T follicular helper cell (primary cell): ENCODE measurements around the gene DDIT4.
"Not testable (repeated sequence)": the region's sequence is repeated elsewhere in the genome, so short reads cannot be mapped to it uniquely, and the experiment has no call there.

Source experiments
- DNase-seq: peaks from one replicate; pipeline ENCODE4 v3.0.0-alpha.2; 2020; ENCODE audit warnings: low read depth

Gene DDIT4

GRCh38 chr10:72295330-72295910 is 21.7 kb downstream of the DDIT4 start:
- DNase-seq: no peak

GRCh38 chr10:72296829-72297280 is 23.1 kb downstream of the DDIT4 start:
- DNase-seq: not testable (repeated sequence)

DNA sequence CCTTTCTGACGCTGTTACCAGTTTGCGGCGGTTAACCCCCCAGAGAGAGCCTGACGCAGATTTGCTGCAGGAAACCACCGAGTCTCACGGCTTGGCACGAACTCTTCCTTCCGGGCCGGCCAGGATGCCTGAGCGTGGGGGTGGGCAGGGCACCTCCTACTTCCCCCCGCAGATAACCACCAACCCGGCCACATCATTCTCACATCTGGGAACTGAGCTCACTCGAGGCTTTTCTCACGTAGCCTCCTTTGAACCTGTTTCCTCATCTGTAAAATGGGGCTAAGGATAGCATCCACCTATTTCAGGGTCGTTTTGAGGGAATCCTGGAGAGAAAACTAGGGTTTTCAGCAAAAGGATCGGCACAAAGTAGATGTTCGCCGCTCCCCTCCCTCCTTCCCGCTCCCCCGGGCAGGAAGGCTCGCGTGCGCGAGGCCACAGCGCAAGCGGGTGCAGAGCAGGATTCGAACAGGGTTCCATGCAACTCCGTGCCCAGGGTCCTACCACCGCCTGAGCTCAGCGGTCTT is 23.6 kb downstream of the DDIT4 start:
- peak; percentile 94 for DNase-seq

GRCh38 chr10:72297805-72298591 is 24.3 kb downstream of the DDIT4 start:
- peak; percentile 86 for DNase-seq

DNA sequence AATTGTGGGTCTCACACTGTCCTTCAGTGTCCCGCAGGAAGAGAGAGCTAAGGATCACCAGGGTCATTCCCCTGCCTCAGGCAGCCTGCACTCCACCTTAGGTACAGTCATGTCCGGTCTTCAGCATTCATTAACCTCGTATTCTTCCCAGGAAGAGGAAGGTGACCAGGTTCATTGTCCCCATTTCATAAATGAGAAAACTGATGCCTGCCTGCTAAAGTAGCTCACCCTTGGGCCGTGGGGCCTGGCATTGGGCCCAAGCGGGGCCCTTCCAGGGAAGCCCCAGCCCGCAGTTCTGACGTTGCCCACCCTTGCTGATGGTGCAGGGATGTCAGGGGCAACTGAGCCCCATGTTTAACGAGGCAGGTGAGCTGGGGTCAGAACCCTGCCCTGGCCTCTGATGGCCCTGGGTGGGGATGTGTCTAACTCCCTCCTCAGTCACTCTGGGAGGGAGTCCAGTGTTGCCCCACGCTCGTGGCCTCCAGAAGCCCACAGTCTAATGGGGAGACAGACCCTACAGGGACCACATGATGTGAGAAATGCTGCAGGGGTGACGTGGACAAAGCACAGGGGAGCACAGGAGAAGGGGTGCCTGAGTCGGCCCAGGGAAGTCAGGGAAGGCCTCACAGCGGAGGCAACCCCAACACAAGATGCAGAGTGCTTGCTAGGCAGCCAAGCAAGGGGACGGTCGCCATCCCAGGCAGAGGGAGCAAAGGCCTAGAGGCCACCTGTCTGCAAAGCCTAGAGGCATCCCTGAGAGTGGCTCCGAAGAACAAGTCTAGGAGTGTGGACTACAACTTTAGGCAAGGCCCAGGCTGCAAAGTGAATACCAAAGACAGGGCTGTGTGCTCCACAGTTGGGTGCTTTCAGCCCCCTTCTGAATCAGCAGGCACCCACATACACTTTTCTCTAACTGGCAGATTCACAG is 25.1 kb downstream of the DDIT4 start:
- DNase-seq: no peak

DNA sequence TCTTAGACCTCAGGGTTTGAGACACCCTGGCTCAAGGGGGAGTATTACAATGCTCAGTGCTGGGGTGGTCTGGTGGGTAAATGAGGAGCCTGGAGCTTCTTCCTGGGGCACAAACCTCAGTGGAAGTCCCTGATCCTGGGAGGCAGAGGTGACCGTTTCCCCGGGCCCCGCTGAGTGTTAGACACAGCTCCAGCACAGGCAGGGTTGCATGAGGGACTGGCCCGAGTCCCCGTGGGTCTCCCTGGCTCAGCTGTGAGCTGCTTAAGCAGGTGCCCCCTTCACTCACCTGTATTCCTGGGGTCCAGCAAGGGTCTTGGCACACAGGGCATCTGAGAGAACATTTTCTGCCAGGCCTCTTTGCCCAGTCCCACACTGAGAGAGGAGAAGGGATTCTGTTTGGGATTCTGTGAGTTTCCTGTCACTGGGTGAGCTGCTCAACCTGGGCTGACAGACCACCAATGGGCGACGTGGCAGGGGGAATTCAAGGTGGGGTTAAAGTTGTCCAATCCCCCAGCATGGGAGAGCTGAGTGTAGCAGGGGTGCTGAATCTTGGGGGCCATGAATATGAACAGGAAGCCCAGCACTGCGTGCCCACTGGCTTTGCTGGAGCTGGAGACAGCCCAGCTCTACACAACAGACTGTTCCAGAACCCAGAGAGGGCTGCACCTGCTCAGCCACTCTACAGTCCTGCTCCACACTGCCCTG is 29.9 kb downstream of the DDIT4 start:
- no peak for DNase-seq

- no peak for DNase-seq
These were observed 32.6 kb downstream of the DDIT4 start for GRCh38 chr10:72306215-72306760.

- not testable (repeated sequence) for DNase-seq
These were observed 34.0 kb downstream of the DDIT4 start for GRCh38 chr10:72307711-72308110.

GRCh38 chr10:72308320-72308987 is 34.7 kb downstream of the DDIT4 start:
- no peak for DNase-seq

DNA sequence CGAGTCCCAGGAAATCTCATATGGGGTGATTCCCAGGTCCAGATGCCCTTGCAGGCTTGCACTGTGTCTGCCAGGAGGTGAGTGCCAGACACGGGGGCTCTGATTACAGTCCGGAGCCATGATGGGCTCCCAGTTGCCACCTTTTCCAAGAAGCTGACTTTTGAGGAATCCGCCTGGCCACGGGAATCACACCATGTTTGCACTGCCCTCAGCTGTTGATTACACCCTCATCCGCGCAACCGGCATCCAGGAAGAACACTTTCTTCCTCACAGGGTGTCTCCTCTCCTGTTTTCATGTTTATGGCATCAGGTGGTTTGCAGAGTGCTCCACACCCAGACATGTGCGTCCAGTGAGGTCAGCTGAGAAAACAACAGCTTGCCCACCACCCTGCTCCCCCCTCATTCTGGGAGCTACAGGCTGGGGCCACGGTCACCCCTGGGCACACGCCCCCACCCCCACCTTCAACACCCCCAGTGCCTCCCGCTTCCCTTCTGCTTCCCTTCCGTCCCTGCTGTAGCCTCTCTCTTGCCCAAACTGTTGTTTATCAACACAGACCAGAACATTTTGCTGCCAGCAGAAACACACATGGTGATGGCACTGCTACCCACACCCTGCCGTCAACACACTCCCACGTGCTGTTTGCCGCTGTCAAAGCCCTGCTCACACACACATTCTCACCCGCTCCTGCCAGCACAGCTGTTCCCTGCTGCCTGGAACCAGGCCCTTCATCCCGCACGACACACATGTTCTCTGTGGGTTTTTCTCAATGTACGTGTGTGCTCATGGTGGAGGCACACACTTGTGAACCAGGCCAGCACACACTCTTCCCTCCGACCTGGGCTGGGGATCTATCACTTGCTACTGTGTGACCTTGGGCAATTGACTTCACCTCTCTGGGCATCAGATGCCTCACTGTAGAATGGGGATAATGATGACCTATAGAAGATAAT is 35.8 kb downstream of the DDIT4 start:
- no peak for DNase-seq

DNA sequence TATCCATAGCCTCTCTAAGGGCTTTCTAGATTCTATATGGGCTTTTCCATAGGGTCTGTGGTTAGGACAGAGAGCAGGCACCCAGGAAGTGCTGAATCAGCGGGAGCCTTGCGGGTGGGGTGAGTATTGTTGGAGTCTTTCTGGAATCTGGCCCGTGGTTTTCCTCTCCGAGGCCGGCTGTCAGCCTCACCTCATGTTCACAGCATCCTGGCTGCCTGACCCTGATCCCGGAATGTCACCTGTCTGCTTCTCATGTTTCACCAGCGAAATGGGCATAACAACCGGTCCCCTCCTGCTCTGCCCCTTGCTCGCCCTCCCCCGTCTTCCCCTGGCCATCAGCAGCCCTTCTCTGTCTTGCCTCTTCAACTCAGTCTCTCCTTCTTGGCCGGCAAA is 36.5 kb downstream of the DDIT4 start:
- no peak for DNase-seq

DNA sequence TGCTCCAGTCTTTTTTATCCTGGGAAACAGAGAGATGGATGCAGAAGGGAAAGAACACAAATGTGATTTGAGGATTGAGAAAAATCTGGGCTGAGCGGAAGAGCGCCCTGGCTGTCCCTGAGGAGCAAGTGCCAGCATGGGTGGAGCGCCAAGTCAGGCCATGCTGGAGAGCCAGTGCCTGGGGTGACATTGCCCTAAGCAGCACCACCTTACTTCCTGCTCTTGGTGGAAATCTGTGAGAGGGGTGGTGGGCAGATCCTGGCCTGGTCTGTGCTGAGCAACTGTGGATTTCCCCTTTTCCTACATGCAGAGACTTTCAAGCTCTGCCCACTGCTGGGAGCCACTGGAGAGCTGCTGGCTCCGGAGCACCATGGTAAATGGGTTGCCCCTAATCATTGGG is 36.9 kb downstream of the DDIT4 start:
- DNase-seq: no peak

- DNase-seq: no peak
These were observed 37.9 kb downstream of the DDIT4 start for GRCh38 chr10:72311667-72312066.

- no peak for DNase-seq
These were observed 39.2 kb downstream of the DDIT4 start for GRCh38 chr10:72312865-72313391.

DNA sequence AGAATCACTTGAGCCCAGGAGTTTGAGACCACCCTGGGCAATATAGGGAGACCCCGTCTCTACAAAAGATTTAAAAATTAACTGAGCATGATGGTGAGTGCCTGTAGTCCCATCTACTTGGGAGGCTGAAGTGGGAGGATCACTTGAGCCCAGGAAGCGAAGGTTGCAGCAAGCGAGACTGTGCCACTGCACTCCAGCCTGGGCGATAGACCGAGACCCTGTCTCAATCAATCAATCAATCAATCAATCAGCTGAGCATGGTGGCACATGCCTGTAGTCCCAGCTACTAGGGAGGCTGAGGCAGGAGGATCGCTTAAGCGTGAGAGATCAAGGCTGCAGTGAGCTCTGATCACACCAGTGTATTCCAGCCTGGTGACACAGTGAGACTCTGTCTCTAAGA is 40.5 kb downstream of the DDIT4 start:
- no peak for DNase-seq

DNA sequence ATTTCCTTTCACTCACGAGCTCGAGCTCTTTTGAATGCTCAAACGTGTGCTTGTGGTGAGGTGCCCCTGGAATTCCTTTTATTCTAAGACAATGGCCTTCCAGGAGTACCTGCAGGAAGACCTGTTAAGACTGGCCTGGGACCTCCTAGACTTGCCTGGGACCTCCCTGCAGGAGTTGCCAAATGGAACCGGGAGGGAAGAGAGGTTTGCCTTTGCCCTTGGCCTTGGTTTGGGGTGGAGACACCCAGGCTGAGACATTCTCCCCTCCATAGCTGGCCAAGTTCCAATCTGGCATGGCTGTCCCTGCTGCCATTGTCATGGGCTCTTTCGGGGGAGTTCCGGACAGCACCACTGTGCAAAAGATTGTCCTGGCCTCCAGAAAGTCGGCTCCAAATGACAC is 41.3 kb downstream of the DDIT4 start:
- no peak for DNase-seq

- no peak for DNase-seq
These were observed 42.1 kb downstream of the DDIT4 start for GRCh38 chr10:72315611-72316385.

- no peak for DNase-seq
These were observed 42.6 kb downstream of the DDIT4 start for GRCh38 chr10:72316386-72316700.
